Measurements from ENCODE around the gene TCFL5.
"Not testable (repeated sequence)": the region's sequence is repeated elsewhere in the genome, so short reads cannot be mapped to it uniquely, and the experiment has no call there.

- TF ChIP-seq CTCF, POLR2A (IDR thresholded peaks at IDR 0.05): not testable (repeated sequence)
Measured at GRCh38 chr20:62853304-62853703, 8.3 kb downstream of the TCFL5 start.

All from Peyer's patch (tissue), 4 donors.